BJ (cell line): ENCODE results near the gene SREK1. TPM values are rescaled to one million over a fixed set of nuclear protein-coding genes. Genes with fewer than 3 reads are reported as not detected.
"Not testable (repeated sequence)": the region's sequence is repeated elsewhere in the genome, so short reads cannot be mapped to it uniquely, and the experiment has no call there.

ENCODE experiments used
- CTCF ChIA-PET: fragments of 350-600 bp; formaldehyde crosslinking; extraction: SDS; loops from one replicate; lab custom pipeline; 2021; ENCODE audit warnings: antibody characterized with exemption, inconsistent platforms; lab: Yijun Ruan, JAX
- POLR2A ChIA-PET: fragments of 300-600 bp; sonication (Branson Sonifier 250); formaldehyde crosslinking; extraction: SDS; loops from one replicate; lab custom pipeline; 2021; ENCODE audit warnings: antibody characterized with exemption; lab: Charles Lee
- DNase-seq: peaks from one replicate; pipeline ENCODE4 v3.0.0-alpha.2; 2011; ENCODE audit warnings: low read depth
- H3K27me3 ChIP-seq: 2 replicates; pipeline ENCODE4 v1.6.0; 2011; ENCODE audit warnings: low read length; ENCODE audit not compliant: control insufficient read depth, insufficient read depth
- H3K36me3 ChIP-seq: 2 replicates; pipeline ENCODE4 v1.5.1; 2011; ENCODE audit warnings: low read length; ENCODE audit not compliant: control insufficient read depth, insufficient read depth
- H3K4me3 ChIP-seq: 2 replicates; pipeline ENCODE4 v1.5.1; 2011; ENCODE audit warnings: low read depth, mild to moderate bottlenecking, control low read depth, low read length
- polyA plus RNA-seq: library from polyadenylated mRNA; depleted of rRNA; stranded (reverse); fragments of >200 nt; gene quantifications from 2 replicates; pipeline ENCODE4 v1.2.3, GENCODE V29; 2011
- TF ChIP-seq, protein P1 (sequence below): IDR thresholded peaks from 2 replicates; pipeline ENCODE4 v1.5.1; 2011; ENCODE audit warnings: low read depth, mild to moderate bottlenecking, control low read depth, inconsistent platforms, low read length, moderate library complexity; ENCODE audit not compliant: insufficient read depth

Gene SREK1
- polyA plus RNA-seq, 1 experiment, result 34.1 TPM

DNA sequence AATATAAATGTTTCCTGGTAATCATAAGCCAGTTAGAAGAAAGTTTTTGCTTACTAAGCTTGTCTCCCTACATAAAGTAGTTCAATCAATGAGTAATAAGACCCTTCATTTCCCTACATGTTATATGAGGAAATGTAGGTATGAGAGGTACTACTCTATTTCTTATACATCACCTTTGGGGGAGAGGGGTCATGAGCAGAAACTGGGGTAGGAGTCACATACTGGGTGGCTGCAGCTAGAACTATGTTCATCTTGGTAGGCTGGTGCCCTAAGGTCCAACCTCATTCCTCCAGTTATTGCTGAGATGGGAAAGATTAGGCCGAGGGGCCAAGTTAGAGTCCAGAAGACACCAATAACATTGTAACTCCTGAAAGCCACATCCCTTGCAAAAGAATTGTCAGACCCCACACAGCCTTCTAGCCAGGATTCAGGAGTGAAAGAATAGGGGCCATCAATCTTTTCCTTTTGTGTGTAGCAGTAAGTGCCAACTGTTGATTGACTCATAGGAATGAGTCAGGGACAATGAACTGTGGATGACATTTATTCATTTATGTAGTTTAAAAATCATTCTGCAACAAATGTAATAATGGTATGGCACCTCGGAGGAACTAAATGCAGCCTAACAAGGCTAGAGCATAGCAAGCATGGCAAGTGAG is 21.6 kb upstream of the SREK1 start:
- no peaks in the 10 kb centered on the region for H3K36me3 ChIP-seq
- CTCF ChIA-PET, result no interaction called here
- H3K27me3 ChIP-seq, result no peaks in the 10 kb centered on the region
- no peak overlapping the region for H3K4me3 ChIP-seq
- TF ChIP-seq, protein P1, sequence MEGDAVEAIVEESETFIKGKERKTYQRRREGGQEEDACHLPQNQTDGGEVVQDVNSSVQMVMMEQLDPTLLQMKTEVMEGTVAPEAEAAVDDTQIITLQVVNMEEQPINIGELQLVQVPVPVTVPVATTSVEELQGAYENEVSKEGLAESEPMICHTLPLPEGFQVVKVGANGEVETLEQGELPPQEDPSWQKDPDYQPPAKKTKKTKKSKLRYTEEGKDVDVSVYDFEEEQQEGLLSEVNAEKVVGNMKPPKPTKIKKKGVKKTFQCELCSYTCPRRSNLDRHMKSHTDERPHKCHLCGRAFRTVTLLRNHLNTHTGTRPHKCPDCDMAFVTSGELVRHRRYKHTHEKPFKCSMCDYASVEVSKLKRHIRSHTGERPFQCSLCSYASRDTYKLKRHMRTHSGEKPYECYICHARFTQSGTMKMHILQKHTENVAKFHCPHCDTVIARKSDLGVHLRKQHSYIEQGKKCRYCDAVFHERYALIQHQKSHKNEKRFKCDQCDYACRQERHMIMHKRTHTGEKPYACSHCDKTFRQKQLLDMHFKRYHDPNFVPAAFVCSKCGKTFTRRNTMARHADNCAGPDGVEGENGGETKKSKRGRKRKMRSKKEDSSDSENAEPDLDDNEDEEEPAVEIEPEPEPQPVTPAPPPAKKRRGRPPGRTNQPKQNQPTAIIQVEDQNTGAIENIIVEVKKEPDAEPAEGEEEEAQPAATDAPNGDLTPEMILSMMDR, result no peak
- no peak for DNase-seq
- POLR2A ChIA-PET, result no interaction called here

DNA sequence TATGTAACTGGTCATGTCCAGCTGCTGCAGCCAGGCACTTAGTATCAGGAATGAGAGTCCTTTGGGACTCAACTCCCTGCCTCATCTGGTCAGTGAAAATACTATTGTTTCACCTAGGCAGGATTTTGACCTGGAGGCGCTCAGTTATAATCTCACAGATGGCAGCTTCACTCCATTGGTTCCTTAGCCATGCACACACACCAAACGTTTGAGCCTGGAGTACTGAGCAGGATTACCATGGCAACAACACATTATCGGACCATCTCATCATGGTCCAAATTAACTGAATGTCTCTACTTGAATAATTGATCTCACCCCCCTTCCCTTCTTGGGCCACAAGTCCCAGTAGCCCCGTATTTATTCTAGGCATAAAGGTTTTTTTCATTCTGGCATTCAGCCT is 15.0 kb upstream of the SREK1 start:
- POLR2A ChIA-PET, result no interaction called here
- Histone ChIP-seq H3K36me3 (no peaks in the 10 kb centered on the region), H3K4me3 (no peak overlapping the region), H3K27me3 (no peaks in the 10 kb centered on the region)
- TF ChIP-seq, protein P1, result no peak
- DNase-seq, result no peak
- CTCF ChIA-PET, result interaction anchor here (0.7 kb wide), 1 partner anchor 43 kb away, joined by 3 read pairs; no protein-coding TSS in a partner anchor

DNA sequence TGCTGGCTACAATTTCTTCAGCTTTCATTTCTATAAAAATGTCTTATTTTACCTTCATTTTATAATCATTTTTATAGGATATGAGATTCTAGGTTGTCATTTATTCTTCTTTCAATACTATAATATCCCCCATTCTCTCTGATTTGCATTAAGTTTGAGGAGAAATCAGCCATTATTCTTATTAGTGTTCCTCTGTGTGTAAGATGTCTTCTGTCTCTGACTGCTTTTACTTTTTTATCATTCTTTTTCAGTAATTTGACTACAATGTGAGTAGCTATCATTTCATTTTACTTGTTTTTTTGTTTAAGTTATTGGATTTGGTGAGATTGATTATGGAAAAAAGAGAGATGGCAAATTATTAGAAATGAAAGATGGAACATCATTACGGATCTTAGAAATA is 13.6 kb upstream of the SREK1 start:
- CTCF ChIA-PET, result no interaction called here
- TF ChIP-seq, protein P1, result no peak
- H3K36me3 ChIP-seq, result no peaks in the 10 kb centered on the region
- no peaks in the 10 kb centered on the region for H3K27me3 ChIP-seq
- DNase-seq, result no peak
- no peak overlapping the region for H3K4me3 ChIP-seq
- POLR2A ChIA-PET, result no interaction called here

DNA sequence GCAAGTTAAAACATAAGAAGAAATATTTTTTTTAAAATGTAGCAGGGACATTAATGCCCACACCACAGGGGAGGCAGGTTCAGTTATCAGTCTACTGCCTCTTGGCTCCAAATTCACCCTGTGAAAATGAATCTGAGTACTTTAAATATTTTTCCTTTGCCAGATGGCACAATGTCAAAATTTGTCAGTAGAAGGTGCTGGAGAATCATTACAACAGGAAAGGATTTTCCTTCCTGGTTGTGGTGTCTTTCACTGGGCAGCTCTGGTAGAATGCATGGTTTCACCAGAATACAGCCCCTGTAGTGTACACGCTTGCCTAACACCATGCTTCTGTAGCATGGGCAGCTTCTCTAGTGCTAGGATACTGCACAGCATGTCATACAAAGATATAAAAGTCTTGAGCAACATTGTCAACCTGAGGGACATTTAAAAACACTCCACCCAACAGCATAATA is 9.7 kb upstream of the SREK1 start:
- ChIA-PET CTCF (no interaction called here), POLR2A (no interaction called here)
- TF ChIP-seq, protein P1, result no peak
- Histone ChIP-seq H3K4me3 (no peak overlapping the region), H3K27me3 (no peaks in the 10 kb centered on the region), H3K36me3 (no peaks in the 10 kb centered on the region)
- DNase-seq, result no peak

DNA sequence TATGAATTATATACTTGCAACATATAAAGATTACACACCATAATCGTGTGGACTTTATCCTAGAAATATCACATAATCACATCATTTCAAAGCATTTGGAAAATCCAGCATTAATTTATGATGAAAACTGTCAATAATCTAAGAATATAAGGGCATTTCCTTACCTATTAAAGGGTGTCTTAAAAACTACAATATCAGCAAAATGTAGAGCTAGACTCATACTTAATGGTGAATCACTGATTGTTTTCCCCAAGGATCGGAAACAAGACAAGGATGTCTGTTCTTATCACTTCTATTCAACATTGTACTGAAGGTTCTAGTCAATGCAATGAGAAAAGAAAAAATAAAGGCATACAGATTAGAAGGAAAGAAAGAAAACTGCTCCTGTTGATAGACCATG is 8.0 kb upstream of the SREK1 start:
- H3K36me3 ChIP-seq, result no peaks in the 10 kb centered on the region
- no peaks in the 10 kb centered on the region for H3K27me3 ChIP-seq
- POLR2A ChIA-PET, result no interaction called here
- H3K4me3 ChIP-seq, result no peak overlapping the region
- no peak for DNase-seq
- TF ChIP-seq, protein P1, result no peak
- CTCF ChIA-PET, result no interaction called here

DNA sequence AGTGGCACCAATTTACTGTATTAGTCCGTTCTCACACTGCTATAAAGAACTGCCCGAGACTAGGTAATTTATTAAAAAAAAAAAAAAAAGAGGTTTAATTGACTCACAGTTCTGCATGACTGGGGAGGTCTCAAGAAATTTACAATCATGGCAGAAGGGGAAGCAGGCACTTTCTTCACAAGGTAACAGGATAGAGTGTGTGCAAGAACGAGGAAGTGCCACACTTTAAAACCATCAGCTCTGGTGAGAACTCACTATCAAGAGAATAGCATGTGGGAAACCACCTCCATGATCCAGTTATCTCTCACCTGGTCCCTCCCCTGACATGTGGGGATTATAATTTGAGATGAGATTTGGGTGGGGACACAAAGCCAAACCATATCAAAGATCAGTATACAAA is 7.2 kb upstream of the SREK1 start:
- H3K27me3 ChIP-seq, POLR2A ChIA-PET, DNase-seq, H3K36me3 ChIP-seq, CTCF ChIA-PET, H3K4me3 ChIP-seq: not testable (repeated sequence)
